Smooth muscle cell (in vitro differentiated cells): ENCODE data around the gene RYR1. TPM values are rescaled to one million over a fixed set of nuclear protein-coding genes. Genes with fewer than 3 reads are reported as not detected.

Experiments
- DNase-seq: peaks from one replicate; lab custom pipeline; 2025; ENCODE audit not compliant: unreplicated experiment; lab: John Stamatoyannopoulos, UW
- H2AFZ ChIP-seq: fragments of 200-600 bp; sonication (generic); 2 replicates; pipeline ENCODE4 v1.6.0; 2016; ENCODE audit warnings: antibody characterized with exemption, low read depth, mild to moderate bottlenecking
- H3F3A ChIP-seq: fragments of 200-600 bp; sonication (generic); 2 replicates; pipeline ENCODE4 v1.6.0; 2017; ENCODE audit warnings: antibody characterized with exemption, low read depth
- H3K27ac ChIP-seq: fragments of 200-600 bp; sonication (generic); 2 replicates; pipeline ENCODE4 v1.5.1; 2016; ENCODE audit warnings: low read depth, mild to moderate bottlenecking
- H3K27me3 ChIP-seq: fragments of 200-600 bp; sonication (generic); 2 replicates; pipeline ENCODE4 v1.6.1; 2016; ENCODE audit warnings: low read depth, mild to moderate bottlenecking
- H3K36me3 ChIP-seq: fragments of 200-600 bp; sonication (generic); 2 replicates; pipeline ENCODE4 v1.5.1; 2016; ENCODE audit warnings: low read depth
- H3K4me1 ChIP-seq: fragments of 200-600 bp; sonication (generic); 2 replicates; pipeline ENCODE4 v1.5.1; 2016; ENCODE audit warnings: low read depth
- H3K4me2 ChIP-seq: fragments of 200-600 bp; sonication (generic); 2 replicates; pipeline ENCODE4 v1.6.0; 2016; ENCODE audit warnings: mild to moderate bottlenecking
- H3K4me3 ChIP-seq: fragments of 200-600 bp; sonication (generic); 2 replicates; pipeline ENCODE4 v1.5.1; 2016; ENCODE audit warnings: mild to moderate bottlenecking
- H3K79me2 ChIP-seq: fragments of 200-600 bp; sonication (generic); 2 replicates; pipeline ENCODE4 v1.6.0; 2016; ENCODE audit warnings: low read depth, mild to moderate bottlenecking
- H3K9ac ChIP-seq: fragments of 200-600 bp; sonication (generic); 2 replicates; pipeline ENCODE4 v1.6.0; 2016; ENCODE audit warnings: low read depth
- H3K9me3 ChIP-seq: fragments of 200-600 bp; sonication (generic); replicated peaks from 2 replicates; pipeline ENCODE4 v1.5.1; 2016; ENCODE audit warnings: low read depth
- H4K20me1 ChIP-seq: fragments of 200-600 bp; sonication (generic); 2 replicates; pipeline ENCODE4 v1.6.0; 2016; ENCODE audit warnings: low read depth
- WGBS: methylation state at CpG from one replicate; pipeline ENCODE4 v1.1.7; 2016; ENCODE audit warnings: low lambda C conversion rate; 5-methylcytosine and 5-hydroxymethylcytosine counted together
- polyA plus RNA-seq: library from polyadenylated mRNA; unstranded; fragments of >200 nt; fragmentation: Nextera tagmentation; extraction: Ambion mirVana; gene quantifications from 2 replicates; pipeline ENCODE4 v1.2.1, GENCODE V29; 2016
- total RNA-seq: library from RNA; depleted of rRNA; stranded (reverse); fragments of >200 nt; gene quantifications from 2 replicates; pipeline ENCODE4 v1.2.3, GENCODE V29; 2014
- TF ChIP-seq, protein P1 (sequence below): fragments of 200-600 bp; sonication (generic); IDR thresholded peaks from 2 replicates; pipeline ENCODE4 v1.5.1; 2017; ENCODE audit warnings: borderline replicate concordance, mild to moderate bottlenecking, antibody characterized with exemption; ENCODE audit not compliant: insufficient read depth, poor library complexity, severe bottlenecking

RYR1 gene
- total and polyA plus RNA-seq, 2 experiments from 2014 or later = 0.31 to 0.95 TPM

DNA sequence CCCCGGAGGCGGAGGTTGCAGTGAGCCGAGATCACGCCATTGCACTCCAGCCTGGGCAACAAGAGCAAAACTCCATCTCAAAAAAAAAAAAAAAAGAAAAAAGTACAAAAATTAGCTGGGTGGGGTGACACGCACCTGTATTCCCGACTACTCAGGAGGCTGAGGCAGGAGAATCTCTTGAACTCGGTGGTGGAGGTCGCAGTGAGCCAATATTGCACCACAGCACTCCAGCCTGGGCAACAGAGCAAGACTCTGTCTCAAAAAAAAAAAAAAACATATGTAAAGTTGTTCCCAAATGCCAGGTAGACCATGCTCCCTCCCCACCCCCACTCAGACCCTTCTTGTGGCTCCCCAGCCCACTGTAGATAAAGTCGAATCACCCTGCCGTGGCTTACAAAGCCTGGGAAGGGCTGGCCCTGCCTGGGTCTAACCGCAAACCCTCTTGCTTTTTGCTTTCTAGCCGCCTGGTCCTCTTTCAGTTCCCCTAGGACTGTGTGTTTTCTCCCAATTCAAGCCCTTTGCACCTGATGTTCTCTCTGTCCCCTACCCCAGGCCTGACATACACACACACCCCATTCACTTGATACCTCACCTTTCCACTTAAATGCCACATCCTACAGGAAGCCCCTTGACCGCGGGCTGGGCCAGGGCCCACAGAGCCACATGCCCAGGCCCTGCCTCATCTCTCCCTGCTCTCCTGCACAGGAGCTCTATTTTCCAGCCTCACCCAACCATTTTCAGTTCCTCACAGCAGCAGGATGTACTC, 149.9 kb downstream of the RYR1 start:
- Histone ChIP-seq H3K4me3 (no peak overlapping the region), H3K4me1 (no peaks in the 10 kb centered on the region), H3F3A (no peaks in the 10 kb centered on the region), H4K20me1 (no peaks in the 10 kb centered on the region), H2AFZ (no peak overlapping the region), H3K27me3 (no peaks in the 10 kb centered on the region), H3K79me2 (no peaks in the 10 kb centered on the region), H3K9me3 (no peaks in the 10 kb centered on the region), H3K4me2 (no peak overlapping the region), H3K27ac (no peak overlapping the region), H3K36me3 (no peaks in the 10 kb centered on the region), H3K9ac (no peak overlapping the region)
- TF ChIP-seq, protein P1, sequence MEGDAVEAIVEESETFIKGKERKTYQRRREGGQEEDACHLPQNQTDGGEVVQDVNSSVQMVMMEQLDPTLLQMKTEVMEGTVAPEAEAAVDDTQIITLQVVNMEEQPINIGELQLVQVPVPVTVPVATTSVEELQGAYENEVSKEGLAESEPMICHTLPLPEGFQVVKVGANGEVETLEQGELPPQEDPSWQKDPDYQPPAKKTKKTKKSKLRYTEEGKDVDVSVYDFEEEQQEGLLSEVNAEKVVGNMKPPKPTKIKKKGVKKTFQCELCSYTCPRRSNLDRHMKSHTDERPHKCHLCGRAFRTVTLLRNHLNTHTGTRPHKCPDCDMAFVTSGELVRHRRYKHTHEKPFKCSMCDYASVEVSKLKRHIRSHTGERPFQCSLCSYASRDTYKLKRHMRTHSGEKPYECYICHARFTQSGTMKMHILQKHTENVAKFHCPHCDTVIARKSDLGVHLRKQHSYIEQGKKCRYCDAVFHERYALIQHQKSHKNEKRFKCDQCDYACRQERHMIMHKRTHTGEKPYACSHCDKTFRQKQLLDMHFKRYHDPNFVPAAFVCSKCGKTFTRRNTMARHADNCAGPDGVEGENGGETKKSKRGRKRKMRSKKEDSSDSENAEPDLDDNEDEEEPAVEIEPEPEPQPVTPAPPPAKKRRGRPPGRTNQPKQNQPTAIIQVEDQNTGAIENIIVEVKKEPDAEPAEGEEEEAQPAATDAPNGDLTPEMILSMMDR = no peak
- 95% methylated on average over 14 of the region's 14 CpGs for WGBS
- no peak for DNase-seq

DNA sequence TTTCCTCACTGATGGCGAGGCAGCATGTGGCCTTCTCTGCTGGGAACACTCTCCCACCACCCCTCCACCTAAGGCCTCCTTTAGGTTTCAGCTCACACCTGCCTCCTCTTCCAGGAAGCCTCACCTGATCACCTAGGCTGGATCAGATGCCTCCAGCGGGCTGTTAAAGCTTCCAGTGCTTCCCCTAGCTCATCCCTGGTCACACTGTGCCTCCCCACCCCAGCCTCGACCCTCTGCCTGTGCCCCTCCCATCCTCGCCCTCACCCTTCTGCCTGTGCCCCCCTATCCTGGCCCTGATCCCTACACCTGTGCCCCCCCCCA, 150.5 kb downstream of the RYR1 start:
- Histone ChIP-seq H3K79me2 (no peaks in the 10 kb centered on the region), H3K9me3 (no peaks in the 10 kb centered on the region), H3K4me2 (no peak overlapping the region), H4K20me1 (no peaks in the 10 kb centered on the region), H3K4me1 (no peaks in the 10 kb centered on the region), H3K9ac (no peak overlapping the region), H3K4me3 (no peak overlapping the region), H2AFZ (no peak overlapping the region), H3F3A (no peaks in the 10 kb centered on the region), H3K36me3 (no peaks in the 10 kb centered on the region), H3K27me3 (no peaks in the 10 kb centered on the region), H3K27ac (no peak overlapping the region)
- TF ChIP-seq, protein P1 = no peak
- DNase-seq = no peak
- 89% methylated on average over 4 of the region's 4 CpGs for whole genome bisulfite sequencing

DNA sequence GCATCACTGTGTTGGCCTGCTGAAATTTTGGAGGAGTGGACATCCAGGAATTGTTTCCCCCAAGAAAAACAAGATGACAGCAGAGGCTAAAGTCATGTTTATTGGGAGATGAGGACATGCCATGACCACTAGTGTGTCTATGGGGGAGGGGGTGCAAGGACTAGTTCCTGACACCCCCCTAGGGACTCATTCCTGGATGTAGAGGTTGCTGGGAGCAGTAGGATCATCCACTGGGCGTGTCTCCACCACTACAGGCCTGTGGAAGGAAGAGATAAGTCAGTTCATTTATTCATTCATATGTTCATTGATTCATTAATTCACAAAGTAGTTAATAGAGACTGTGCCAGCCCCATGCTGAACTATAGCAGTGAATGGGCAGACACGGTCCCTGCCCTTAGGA, 154.1 kb downstream of the RYR1 start:
- no peaks in the 10 kb centered on the region for H3K9me3 ChIP-seq
- no peaks in the 10 kb centered on the region for H3F3A ChIP-seq
- no peaks in the 10 kb centered on the region for H3K27me3 ChIP-seq
- H3K4me1 ChIP-seq = no peaks in the 10 kb centered on the region
- H3K9ac ChIP-seq = no peak overlapping the region
- H4K20me1 ChIP-seq = no peaks in the 10 kb centered on the region
- TF ChIP-seq, protein P1 = no peak
- no peak for DNase-seq
- no peak overlapping the region for H3K4me2 ChIP-seq
- no peak overlapping the region for H2AFZ ChIP-seq
- no peak overlapping the region for H3K27ac ChIP-seq
- WGBS = 94% methylated on average over 2 of the region's 2 CpGs
- no peaks in the 10 kb centered on the region for H3K36me3 ChIP-seq
- no peaks in the 10 kb centered on the region for H3K79me2 ChIP-seq
- no peak overlapping the region for H3K4me3 ChIP-seq

- Histone ChIP-seq H3K9ac (no peak overlapping the region), H3K4me2 (no peak overlapping the region), H3K27me3 (no peaks in the 10 kb centered on the region), H3K9me3 (no peaks in the 10 kb centered on the region), H4K20me1 (no peaks in the 10 kb centered on the region), H3F3A (no peaks in the 10 kb centered on the region), H3K4me1 (no peaks in the 10 kb centered on the region), H3K79me2 (no peaks in the 10 kb centered on the region), H3K36me3 (no peaks in the 10 kb centered on the region), H2AFZ (no peak overlapping the region), H3K4me3 (no peak overlapping the region), H3K27ac (no peak overlapping the region)
- TF ChIP-seq, protein P1 = no peak
- DNase-seq = no peak
- WGBS = 98% methylated on average over 2 of the region's 2 CpGs
These were observed 154.6 kb downstream of the RYR1 start for GRCh38 chr19:38588041-38588440.
